Heart left ventricle (tissue), 13 donors: ENCODE measurements around the gene ARID3A.

ENCODE experiments used
- POLR2A ChIP-seq, 2 donors: fragments of 450-650 bp; IDR thresholded peaks; one replicate each; pipeline ENCODE4 v1.6.1; 2017; ENCODE audit warnings: antibody characterized with exemption in 2 of 2, mild to moderate bottlenecking in 2 of 2, moderate library complexity in 2 of 2
- TF ChIP-seq, protein P1 (sequence below), 12 donors: fragments of 200-600 bp; sonication (generic) in 4 of 12; IDR thresholded peaks; one replicate each; pipeline versions ENCODE4 v1.5.0 to v1.8.0; 2018 to 2022; ENCODE audit warnings: antibody characterized with exemption in 12 of 12, mild to moderate bottlenecking in 5 of 12
- donor health status: ischemic (EF 13 %, LVEDD 7.1; RV severe dilation, severe dysfunction).
- donor health status: DM: no; HTN: yes; CAD: no.
- donor health status: DM: no; HTN: no; CAD: no.
- donor health status: ischemic (EF 25% LVEDD 6.9; RV normal size, moderate dysfunction).
- donor health status: ischemic (EF 25% LVEDD 5.7; RV mildly dilated, moderate dysfunction).
- donor health status: ischemic (EF 35%, LVEDD 5.7; RV mildly dilated, moderate dysfunction).
- donor health status: nonischemic (EF 11% LVEDD 7.7; RV severe dilation, severe dysfunction).
- donor health status: DM: yes; HTN: yes; CAD: no.
- donor health status: PGD.
- donor health status: ischemic (EF 29% LVEDD 5.4; RV normal size, mild dysfunction).
- donor health status: nonischemic (EF 23%, LVEDD 6.1; RV moderate dilation, normal function).

DNA sequence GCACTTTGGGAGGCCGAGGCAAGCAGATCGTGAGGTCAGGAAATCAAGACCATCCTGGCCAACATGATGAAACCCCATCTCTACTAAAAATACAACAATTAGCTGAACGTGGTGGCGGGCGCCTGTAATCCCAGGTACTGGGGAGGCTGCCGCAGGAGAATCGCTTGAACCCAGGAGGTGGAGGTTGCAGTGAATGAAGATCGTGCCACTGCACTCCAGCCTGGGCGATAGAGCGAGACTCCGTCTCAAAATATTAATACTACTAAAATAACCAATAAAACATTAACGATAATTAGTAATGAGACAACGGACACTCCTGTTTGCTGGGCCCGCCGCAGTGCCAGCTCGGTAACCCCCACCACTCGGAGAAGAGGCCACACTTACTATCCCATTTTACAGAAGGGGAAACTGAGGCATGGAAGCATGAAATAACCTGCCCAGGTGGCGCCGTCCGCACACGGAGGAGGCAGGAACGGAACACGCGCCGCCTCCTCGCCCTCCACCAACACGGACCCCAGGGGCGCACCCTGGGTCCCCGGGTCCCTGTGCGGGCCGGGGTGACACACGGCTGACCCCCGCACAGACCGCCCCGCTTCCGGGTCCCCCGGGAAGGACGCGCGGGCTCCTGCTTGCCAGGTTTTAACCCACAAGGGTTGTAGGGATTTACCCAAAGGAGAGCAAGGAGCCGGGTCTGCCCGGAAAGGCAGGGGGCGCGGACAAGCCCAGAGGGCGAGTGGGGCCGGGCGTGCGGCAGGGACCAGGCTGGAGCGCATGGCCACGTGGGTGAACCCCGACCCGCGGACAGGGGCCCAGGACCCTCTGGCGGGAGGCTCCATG lies 14.4 kb upstream of the ARID3A start:
- TF ChIP-seq, protein P1, sequence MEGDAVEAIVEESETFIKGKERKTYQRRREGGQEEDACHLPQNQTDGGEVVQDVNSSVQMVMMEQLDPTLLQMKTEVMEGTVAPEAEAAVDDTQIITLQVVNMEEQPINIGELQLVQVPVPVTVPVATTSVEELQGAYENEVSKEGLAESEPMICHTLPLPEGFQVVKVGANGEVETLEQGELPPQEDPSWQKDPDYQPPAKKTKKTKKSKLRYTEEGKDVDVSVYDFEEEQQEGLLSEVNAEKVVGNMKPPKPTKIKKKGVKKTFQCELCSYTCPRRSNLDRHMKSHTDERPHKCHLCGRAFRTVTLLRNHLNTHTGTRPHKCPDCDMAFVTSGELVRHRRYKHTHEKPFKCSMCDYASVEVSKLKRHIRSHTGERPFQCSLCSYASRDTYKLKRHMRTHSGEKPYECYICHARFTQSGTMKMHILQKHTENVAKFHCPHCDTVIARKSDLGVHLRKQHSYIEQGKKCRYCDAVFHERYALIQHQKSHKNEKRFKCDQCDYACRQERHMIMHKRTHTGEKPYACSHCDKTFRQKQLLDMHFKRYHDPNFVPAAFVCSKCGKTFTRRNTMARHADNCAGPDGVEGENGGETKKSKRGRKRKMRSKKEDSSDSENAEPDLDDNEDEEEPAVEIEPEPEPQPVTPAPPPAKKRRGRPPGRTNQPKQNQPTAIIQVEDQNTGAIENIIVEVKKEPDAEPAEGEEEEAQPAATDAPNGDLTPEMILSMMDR (IDR thresholded peaks at IDR 0.05), result no peak
- no peak for TF ChIP-seq POLR2A (IDR thresholded peaks at IDR 0.05)
